Measurements from ENCODE around the gene ASTN2. TPM values are rescaled to one million over a fixed set of nuclear protein-coding genes. Genes with fewer than 3 reads are reported as not detected.

The ASTN2 gene
- total RNA-seq, 4 donors from 2014 or later, result 3.2 to 7.0 (median 5.4) TPM

GRCh38 chr9:116411506-116411905 lies 1003.4 kb downstream of the ASTN2 start:
- no peak for TF ChIP-seq CTCF (IDR thresholded peaks at IDR 0.05; ENCODE audit: low read depth)

- no peak for TF ChIP-seq CTCF (IDR thresholded peaks at IDR 0.05; ENCODE audit: low read depth)
These were observed 1005.2 kb downstream of the ASTN2 start for GRCh38 chr9:116409638-116410037.

GRCh38 chr9:116409129-116409528 lies 1005.7 kb downstream of the ASTN2 start:
- TF ChIP-seq CTCF (IDR thresholded peaks at IDR 0.05; ENCODE audit: low read depth), result no peak

GRCh38 chr9:116406469-116406868 lies 1008.4 kb downstream of the ASTN2 start:
- TF ChIP-seq CTCF (IDR thresholded peaks at IDR 0.05; ENCODE audit: low read depth), result no peak

- TF ChIP-seq CTCF (IDR thresholded peaks at IDR 0.05; ENCODE audit: low read depth), result no peak
These were observed 1009.5 kb downstream of the ASTN2 start for GRCh38 chr9:116405321-116405720.

GRCh38 chr9:116404228-116404627 lies 1010.6 kb downstream of the ASTN2 start:
- TF ChIP-seq CTCF (IDR thresholded peaks at IDR 0.05; ENCODE audit: low read depth), result no peak

GRCh38 chr9:116403171-116403570 lies 1011.7 kb downstream of the ASTN2 start:
- TF ChIP-seq CTCF (IDR thresholded peaks at IDR 0.05; ENCODE audit: low read depth), result no peak

- TF ChIP-seq CTCF (IDR thresholded peaks at IDR 0.05; ENCODE audit: low read depth), result no peak
These were observed 1019.2 kb downstream of the ASTN2 start for GRCh38 chr9:116395699-116396037.
